GM21576 (cell line): ENCODE data around the gene ZNF766.
"Not testable (repeated sequence)": the region's sequence is repeated elsewhere in the genome, so short reads cannot be mapped to it uniquely, and the experiment has no call there.

Source experiments
- ATAC-seq: cut with Tn5 transposase; IDR thresholded peaks from one replicate; pipeline ENCODE4 v1.9.1; 2021; ENCODE audit warnings: mild to moderate bottlenecking, moderate library complexity; ENCODE audit not compliant: unreplicated experiment

The ZNF766 gene

DNA sequence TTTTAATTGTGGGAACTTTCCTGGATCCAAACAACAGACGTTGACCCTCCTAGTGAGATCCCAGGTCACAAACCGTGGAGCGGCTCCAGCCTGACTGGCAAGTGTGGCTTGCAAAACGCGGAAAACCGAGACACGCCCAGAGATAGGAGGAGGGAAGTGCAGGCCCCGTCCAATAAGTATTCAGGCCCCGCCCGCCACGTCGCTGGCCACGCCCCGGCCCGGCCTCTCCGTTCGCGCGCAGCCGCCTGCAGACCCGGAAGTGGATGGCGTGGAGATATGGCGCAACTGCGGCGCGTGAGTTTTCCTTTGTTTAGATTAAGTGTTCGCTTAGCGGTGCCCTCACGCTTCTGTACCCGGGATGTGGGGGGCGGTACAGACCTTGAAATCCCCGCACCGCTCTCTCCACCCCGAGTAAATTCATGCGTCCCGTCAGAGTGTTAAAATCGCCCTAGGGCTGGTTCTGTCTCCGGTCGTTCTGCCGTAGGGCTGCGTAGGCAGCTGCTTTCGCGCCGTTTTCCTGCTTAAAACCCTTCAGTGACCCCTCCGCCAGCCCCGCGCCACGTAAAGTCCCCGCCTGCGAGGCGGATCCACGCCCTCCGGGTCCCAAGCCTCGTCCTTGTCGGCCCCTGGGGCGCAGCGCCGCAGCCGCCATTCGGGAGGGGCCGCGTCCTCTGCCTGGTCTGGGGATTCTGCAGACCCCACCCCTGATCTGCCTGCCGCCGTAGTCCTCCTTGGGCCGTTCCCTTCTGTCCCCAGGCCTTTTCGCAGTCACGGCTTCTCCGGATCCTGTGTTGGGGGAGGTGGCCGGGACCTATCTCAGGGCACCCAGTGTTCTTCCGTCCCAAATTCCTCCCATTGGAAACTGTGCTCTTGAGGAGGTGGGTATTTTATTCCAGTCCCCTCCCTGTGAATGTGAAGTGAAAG lies at the start of gene ZNF766:
TSS of gene ZNF766 (plus strand) at position 250 of the 924 bp plus-strand sequence. CDS start at position 277, 27 bp downstream.
- peak; percentile 94 for ATAC-seq

DNA sequence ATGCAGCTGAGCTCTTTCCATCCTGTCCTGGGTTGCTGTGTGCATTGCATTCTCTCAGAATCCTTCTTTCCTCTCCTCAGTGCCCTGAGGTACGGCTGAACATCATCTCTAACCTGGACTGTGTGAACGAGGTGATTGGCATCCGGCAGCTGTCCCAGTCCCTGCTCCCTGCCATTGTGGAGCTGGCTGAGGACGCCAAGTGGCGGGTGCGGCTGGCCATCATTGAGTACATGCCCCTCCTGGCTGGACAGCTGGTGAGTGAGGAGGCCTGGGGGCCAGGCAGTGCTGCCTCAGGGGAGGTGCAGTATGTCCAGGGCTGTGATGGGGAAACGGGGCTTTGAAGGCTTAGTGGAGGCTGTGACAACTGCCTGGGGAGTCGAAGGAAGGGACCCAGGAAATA lies 49.8 kb upstream of the ZNF766 start:
- no peak for ATAC-seq

DNA sequence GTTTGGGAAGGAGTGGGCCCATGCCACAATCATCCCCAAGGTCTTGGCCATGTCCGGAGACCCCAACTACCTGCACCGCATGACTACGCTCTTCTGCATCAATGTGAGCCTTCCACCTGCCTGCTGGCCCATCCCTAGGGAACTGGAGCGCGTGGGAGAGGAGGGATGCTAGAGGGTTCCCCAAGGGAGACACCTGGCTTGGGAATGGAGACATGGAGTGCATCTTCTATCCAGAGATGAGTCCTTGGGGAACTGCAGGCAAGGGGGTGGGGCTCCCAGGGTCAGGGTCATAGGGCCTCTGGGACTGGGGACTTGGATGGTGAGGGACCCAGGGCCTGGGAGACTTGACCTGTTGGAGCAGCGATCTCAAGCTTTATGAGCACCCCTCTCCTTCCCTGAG lies 48.4 kb upstream of the ZNF766 start:
- no peak for ATAC-seq

DNA sequence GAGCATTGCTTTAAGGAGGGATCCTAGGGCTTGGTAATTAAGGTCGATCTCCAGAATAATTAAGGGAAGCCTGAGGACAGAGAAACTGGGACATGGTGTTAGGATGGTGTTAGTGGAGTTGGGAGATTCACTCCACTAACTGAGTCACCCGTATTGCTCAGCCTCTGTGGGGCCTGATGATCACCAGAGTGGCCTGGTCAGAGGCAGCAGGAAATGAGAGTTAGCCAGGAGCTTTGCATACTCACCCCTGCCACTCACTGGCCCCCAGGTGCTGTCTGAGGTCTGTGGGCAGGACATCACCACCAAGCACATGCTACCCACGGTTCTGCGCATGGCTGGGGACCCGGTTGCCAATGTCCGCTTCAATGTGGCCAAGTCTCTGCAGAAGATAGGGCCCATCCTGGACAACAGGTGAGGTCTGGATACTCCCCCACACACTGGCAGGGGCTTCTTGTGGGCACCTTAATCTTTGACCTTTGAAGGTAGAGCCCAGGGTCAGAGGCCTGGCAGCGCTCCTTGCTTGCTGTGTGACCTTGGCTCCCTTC lies 47.5 kb upstream of the ZNF766 start:
- ATAC-seq, result no peak

DNA sequence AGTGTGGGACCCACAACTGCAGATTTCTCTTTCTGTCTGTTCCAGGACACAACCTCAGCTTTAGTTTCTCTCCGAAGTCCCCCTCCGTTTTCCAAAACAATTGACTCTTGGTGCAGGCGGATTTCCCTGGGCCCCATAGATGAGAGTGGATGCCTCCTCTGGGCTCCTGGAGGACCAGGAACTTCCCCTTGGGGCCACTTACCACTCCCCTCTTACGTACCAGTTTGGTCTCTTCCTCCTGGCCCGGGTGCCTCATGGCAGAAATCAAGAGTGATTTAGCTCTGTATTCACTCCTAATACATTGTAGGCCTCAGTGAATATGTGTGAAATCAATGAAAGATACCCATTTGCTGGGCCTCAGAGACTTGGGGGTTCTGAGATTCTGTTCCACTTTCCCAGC lies 45.2 kb upstream of the ZNF766 start:
- ATAC-seq, result no peak

DNA sequence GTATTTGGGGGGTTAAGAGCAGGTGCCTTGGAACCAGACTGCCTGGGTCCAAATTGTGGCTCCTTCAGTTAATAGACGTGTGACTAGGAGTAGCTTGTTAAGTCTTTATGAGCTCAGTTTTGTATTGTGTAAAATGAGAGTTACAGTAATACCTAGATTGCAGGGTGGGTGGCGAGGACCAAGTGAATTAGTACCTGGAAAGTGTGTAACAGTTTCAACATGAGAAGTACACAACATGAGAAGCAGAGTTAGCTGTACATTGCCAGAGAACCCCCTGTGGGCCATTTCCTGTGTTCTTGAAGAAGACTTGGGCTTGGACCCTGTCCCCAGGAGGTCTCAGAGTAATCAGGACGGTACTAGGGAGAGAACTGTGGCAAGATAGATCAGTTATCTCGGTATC lies 42.7 kb upstream of the ZNF766 start:
- ATAC-seq, result no peak

DNA sequence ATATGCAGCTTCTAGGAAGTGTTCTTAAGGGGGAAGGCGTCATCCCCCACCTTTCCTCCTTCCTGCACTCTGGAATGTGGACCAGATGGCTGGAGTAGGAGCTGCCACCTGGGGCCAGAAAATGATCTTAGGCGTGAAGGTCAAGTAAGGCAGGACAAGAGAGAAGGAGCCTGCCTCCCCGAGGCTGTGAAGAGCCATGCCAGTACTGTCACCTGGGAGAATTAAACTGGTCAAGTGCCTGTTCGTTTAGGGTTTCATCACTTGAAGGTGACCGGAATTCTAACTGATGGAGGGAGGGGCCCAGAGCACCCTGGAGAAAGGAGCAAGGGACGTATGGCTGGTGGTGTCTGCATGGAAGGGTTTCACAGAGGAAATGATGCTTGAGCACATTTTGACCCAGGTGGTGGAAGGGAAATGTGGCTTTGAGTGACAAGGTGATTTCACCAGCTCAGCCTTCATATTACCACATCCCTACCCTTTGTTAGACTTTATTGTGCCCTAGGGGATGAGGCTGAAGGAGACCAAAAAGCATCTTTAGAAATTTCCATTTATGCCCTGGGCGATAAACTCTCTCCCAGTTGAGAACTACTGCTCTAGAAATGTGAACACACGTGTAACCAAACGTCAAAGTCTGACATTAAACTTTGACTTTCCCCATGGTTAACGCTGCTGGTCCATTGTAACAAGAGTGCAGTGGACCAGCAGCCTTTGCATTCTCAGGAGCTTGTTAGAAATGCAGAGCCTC lies 42.0 kb upstream of the ZNF766 start:
- no peak for ATAC-seq

DNA sequence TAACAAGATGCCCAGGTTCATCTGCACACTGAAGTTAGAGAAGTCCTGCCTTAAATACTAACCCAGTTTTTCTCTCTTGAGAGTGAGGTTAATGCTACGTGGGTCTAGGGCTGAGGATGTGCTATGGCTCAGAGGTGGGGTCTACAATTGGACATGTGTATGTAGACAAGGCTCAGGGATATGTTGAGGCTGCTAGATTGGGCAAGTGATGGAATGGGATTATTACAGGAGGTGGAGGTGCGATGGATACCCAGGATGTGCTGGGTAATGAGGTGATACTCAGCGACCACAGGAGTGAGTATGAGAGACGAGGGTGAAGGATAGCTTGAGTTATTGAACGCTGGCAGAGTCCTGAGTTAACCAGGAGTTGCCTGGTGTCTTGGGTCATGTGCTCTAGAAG lies 41.4 kb upstream of the ZNF766 start:
- ATAC-seq, result no peak

DNA sequence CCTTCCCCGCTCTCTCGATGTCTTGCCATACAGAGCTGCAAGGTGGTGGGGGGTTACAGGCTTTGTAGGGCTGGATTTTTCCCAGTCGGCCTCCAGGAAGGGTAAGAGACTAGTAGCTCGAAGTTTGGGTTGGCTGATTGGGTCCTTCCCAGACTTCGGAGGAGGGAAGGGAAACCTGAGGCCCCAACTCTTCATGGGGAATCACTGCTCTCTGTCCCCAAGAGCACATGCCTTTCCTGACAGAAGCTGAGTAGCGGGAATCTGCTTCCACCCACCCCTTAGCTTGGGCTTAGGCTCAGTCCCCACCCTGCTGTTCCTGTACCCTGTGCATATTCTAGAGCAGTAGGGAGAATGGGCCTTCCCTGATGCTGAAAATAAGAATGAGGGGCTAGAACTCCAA lies 39.9 kb upstream of the ZNF766 start:
- no peak for ATAC-seq

DNA sequence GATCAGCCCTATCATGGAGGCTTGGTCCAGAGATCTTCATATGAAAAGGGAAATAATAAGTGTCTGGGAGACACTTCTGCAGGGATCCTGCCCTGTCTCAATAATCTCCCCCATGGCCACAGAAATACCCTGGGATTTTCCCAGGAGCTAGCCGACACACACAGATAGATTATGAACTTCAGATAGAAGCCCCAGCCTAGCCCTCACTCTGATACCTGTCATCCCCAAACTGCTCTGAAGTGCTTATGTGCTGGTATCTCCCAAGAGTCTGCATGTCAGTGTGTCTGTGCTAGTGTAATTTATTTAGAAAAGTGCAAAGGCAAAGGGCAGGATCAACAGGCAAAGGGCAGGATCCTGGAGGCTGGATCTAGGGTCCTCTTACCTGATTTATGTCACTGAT lies 38.7 kb upstream of the ZNF766 start:
- ATAC-seq, result no peak

DNA sequence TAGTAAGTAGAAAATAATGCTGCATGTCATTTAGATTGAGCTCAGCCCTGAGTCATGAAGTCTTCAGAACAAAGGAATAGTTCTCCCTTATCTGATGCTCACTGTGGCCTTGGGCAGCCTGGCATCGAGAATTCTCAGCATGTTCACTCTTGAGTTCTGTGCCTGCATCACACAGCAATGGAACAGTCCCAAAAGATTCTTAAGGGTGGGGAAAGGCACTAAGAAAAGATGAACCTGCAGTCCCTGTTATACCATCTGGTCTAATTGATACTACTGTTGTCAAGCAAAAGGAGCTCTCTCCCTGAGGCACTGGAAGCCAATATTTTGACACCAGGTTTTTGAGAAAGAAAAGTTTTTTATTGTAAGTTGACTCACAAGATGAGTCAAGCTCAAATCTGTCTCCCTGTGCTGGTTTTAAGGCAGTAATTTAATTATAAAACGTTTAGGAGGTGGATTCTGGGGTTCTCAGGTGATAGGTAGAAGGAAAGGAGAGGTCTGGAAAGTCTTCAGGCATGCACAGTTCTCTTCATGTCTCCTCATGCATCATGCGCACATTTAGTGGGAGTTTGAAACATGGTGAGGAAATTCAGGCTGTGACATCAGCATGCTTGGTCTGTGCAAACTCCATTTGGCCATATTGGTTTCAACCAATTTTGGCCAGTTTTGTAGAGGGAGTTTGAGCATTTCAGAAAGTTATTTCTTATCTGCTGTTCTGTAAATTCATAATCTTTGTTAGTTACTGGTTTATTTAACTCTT lies 38.1 kb upstream of the ZNF766 start:
- no peak for ATAC-seq

DNA sequence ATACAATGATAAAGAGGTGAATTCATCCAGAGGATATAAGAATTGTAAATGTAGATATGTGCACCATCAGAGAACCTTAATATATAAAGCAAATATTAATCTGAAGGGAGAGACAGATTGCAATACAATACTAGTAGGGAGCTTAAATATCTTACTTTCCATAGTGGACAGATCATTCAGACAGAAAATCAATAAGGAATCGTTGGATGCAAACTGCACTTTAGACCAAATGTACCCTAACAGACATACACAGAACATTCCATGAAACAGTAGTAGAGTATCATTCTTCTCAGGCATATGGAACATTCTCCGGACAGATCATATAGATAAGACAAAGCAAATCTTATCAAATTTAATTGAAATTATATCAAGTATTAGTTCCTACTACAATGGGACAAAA lies 35.0 kb upstream of the ZNF766 start:
- no peak for ATAC-seq

DNA sequence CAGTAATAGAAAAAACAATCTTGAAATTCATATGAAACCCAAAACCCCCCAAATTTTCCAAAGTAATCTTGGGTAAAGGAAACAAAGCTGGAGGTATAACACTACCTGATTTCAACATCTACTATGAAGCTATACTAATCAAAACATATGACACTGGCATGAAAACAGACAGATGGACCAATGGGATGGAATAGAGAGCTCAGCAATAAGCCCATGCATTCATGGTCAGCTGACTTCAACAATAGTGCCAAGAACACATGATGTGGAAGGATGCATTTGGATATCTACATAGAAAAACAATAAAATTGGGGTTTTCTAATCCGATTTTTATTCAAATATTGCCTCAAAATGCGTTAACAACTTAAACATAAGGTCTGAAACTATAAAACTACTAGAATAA lies 32.2 kb upstream of the ZNF766 start:
- ATAC-seq, result no peak

DNA sequence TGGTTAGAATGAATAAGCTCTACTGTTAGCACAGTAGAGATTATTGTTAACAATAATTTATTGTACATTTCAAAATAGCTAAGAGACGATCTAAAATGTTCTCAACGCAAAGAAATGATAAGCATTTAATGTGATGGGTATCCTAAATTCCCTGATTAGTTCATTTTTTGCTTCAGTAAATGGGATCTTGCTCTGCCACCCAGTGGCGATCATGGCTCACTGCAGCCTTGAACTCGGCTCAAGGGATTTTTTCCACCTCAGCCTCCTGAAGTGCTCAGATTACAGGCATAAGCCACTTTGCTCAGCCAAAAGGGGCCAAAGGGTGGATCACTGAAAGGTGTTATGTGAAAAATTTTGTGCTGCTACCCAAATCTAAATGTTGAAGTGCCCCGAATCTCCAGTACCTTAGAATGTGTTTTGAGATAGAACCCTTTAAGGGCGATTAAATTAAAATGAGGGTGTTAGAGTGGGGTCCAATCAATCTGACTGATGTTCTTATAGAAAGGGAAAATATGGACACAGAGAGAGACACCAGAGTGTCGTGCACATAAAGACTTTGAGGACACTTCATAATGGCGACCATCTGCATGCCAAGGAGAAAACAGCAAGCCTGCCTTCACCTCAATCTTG lies 31.5 kb upstream of the ZNF766 start:
- no peak for ATAC-seq

DNA sequence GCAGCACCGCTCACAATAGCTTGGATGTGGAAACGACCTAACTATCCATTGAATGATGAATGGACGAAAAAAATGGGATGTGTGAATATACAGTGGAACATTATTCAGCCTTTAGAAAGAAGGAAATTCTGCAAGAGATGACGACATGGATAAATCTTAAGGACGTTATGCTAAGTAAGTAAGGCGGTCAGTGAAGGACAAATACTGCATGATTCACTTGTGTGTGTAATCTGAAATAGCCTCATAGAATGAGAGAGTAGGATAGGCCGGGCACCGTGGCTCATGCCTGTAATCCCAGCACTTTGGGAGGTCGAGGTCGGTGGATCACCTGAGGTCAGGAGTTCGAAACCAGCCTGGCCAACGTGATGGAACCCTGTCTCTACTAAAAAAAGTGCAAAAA lies 25.4 kb upstream of the ZNF766 start:
- ATAC-seq, result no peak

DNA sequence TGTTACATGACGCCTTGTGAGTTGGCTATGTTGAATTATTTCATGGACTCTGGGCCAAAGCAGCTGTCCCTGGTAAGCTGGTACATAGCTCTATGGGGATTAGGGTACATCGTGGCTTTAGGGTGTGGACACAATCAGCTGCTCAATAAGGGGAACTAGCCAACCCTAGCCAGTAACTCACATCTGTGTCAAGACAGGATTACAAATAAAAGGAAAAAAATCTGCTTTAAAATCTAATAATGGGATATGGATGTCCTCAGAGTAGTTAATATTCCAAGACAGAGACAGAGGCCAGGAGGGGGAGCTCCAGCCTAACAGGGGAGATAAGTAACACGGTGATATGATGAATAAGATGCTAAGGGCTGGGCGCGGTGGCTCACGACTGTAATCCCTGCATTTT lies 21.1 kb upstream of the ZNF766 start:
- ATAC-seq, result no peak

DNA sequence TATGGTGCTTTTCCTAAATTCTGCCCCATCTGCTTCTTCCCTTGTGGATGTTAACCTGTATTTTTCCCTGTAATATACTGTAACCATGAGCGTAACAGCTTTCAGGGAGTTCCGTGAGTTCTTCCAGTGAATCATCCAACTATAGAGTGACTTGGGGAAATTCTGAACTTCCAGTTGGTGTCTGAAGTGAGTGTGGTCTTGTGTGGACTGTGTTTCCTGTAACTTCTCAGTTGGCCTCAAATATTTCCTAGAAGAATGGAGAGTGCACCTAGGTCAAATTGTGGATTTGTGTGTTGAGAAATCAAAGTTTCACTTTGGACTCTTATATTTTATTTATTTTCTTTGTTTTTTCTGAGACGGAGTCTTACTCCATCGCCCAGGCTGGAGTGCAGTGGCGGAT lies 11.0 kb upstream of the ZNF766 start:
- ATAC-seq, result no peak

DNA sequence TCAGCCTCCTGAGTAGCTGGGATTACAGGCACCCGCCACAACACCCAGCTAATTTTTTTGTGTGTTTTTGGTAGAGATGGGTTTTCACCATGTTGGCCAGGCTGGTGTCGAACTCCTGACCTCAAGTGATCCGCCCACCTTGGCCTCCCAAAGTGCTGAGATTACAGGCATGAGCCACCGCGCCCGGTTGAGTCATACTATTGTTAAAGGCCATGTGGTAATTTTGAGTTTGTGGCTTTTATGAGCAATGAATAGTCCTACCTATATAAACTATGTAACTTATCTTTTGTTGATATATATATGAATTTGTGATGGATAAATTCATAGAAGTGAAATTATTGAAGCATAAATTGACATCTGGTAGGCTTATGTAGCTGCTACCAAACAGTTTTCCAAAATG lies 3.8 kb upstream of the ZNF766 start:
- not testable (repeated sequence) for ATAC-seq

DNA sequence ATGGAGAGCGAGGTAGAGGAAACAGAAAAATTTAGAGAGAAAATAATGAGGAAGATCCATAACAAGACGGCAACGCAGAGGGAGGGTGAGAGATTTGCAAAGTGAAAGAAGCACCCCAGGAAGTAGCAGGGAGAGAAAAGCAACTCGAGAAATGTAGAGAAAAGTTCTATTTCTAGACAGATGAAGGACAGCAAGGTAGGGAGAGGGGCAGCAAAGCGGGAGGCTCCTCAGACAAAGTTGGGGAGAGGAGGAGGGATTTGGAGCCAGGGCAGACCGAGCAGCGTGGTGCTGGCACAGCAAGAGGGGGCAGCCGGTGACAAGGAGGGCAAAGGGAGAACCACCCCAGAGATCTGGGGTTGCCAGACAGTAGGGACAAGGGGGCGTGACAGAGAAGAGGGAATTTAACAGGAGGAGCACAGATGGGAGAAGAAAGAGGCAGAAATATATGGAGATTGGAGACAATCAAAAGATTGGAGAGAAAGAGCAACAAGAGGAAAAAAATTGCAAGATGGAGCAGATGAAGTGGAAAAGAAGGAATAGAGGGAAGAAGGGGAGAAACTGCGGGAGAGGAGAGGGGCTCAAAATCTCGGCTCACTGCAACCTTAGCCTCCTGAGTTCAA lies 989 bp downstream of the ZNF766 start:
- ATAC-seq, result peak; percentile 7

DNA sequence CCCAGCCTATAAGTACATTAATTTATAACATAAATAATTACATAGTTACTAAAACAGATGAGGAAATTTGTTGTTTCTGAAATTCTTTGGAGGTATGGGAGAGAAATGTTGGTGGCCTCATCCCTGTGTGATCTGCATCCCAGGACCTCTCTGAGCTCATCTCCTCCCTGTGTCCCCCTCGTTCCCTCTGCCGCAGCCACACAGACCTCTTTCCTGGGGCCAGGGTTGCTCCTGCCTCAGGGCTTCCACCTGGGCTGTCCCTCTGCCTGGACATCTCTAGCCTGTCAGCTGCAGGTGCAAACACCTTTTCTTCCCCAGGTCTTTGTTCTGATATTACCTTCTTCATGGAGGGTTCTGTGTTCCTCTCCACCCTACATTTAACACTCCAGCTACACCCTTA lies 3.9 kb downstream of the ZNF766 start:
- no peak for ATAC-seq
